ENCODE data around the gene ASH1L.
"Not testable (repeated sequence)": the region's sequence is repeated elsewhere in the genome, so short reads cannot be mapped to it uniquely, and the experiment has no call there.

ASH1L gene

GRCh38 chr1:155352631-155353030 lies 210.0 kb downstream of the ASH1L start:
- TF ChIP-seq Cebpa-rat (IDR thresholded peaks at IDR 0.05) = no peak
- no peak overlapping the region for H3K4me3 ChIP-seq
- H4K20me1 ChIP-seq = no peaks in the 10 kb centered on the region
- no peaks in the 10 kb centered on the region for H3K9me3 ChIP-seq
- H3K27me3 ChIP-seq = no peaks in the 10 kb centered on the region
- no peaks in the 10 kb centered on the region for H3K4me1 ChIP-seq
- H3K4me2 ChIP-seq = no peak overlapping the region
- peaks cover 98% of the 10 kb centered on the region for H3K36me3 ChIP-seq
- H3K9ac ChIP-seq = no peak overlapping the region
- no peak overlapping the region for H3K27ac ChIP-seq

GRCh38 chr1:155342842-155343241 lies 219.8 kb downstream of the ASH1L start:
- Histone ChIP-seq H4K20me1 (no peaks in the 10 kb centered on the region), H3K36me3 (peaks cover 100% of the 10 kb centered on the region), H3K9me3 (no peaks in the 10 kb centered on the region)

GRCh38 chr1:155339515-155340097 lies 223.0 kb downstream of the ASH1L start:
- Histone ChIP-seq H3K4me3 (no peak overlapping the region), H3K27me3 (no peaks in the 10 kb centered on the region), H3K9me3 (no peaks in the 10 kb centered on the region), H3K4me1 (no peaks in the 10 kb centered on the region), H3K4me2 (no peak overlapping the region), H3K9ac (no peak overlapping the region), H3K27ac (no peak overlapping the region), H4K20me1 (no peaks in the 10 kb centered on the region; the same call in 1 of the 2 replicates), H3K36me3 (peaks cover 96% of the 10 kb centered on the region)
- no peak for TF ChIP-seq Cebpa-rat (IDR thresholded peaks at IDR 0.05)

More at GRCh38 chr1:155342842-155343241, 219.8 kb downstream of the ASH1L start:
- no peak overlapping the region for H3K27ac ChIP-seq
- no peaks in the 10 kb centered on the region for H3K27me3 ChIP-seq
- no peak for TF ChIP-seq Cebpa-rat (IDR thresholded peaks at IDR 0.05)
- H3K4me2 ChIP-seq = no peak overlapping the region
- no peak overlapping the region for H3K4me3 ChIP-seq
- H3K4me1 ChIP-seq = no peaks in the 10 kb centered on the region
- no peak overlapping the region for H3K9ac ChIP-seq

- TF ChIP-seq Cebpa-rat (IDR thresholded peaks at IDR 0.05) = no peak
- Histone ChIP-seq H4K20me1 (peaks cover 5% of the 10 kb centered on the region; the same call in 1 of the 2 replicates), H3K4me3 (no peak overlapping the region), H3K9ac (no peak overlapping the region), H3K4me2 (no peak overlapping the region), H3K36me3 (peaks cover 93% of the 10 kb centered on the region), H3K9me3 (no peaks in the 10 kb centered on the region), H3K4me1 (no peaks in the 10 kb centered on the region), H3K27ac (no peak overlapping the region), H3K27me3 (no peaks in the 10 kb centered on the region)
Measured at GRCh38 chr1:155334962-155335361, 227.6 kb downstream of the ASH1L start.

- Histone ChIP-seq H3K9me3 (no peaks in the 10 kb centered on the region), H3K9ac (no peak overlapping the region), H3K27me3 (no peaks in the 10 kb centered on the region), H4K20me1 (peaks cover 33% of the 10 kb centered on the region), H3K4me3 (no peak overlapping the region), H3K36me3 (peaks cover 80% of the 10 kb centered on the region), H3K4me1 (peaks cover 29% of the 10 kb centered on the region), H3K27ac (no peak overlapping the region), H3K4me2 (no peak overlapping the region)
- no peak for TF ChIP-seq Cebpa-rat (IDR thresholded peaks at IDR 0.05)
Measured at GRCh38 chr1:155329980-155330598, 232.5 kb downstream of the ASH1L start.

GRCh38 chr1:155328856-155329255 lies 233.7 kb downstream of the ASH1L start:
- H3K36me3 ChIP-seq = peaks cover 68% of the 10 kb centered on the region
- H3K4me2 ChIP-seq, H3K27me3 ChIP-seq: not testable (repeated sequence)

GRCh38 chr1:155327981-155328380 lies 234.6 kb downstream of the ASH1L start:
- no peaks in the 10 kb centered on the region for H3K27me3 ChIP-seq
- H3K9me3 ChIP-seq = no peaks in the 10 kb centered on the region
- no peak for TF ChIP-seq Cebpa-rat (IDR thresholded peaks at IDR 0.05)
- no peak overlapping the region for H3K4me3 ChIP-seq
- H4K20me1 ChIP-seq = peaks cover 34% of the 10 kb centered on the region
- peaks cover 60% of the 10 kb centered on the region for H3K36me3 ChIP-seq
- H3K4me2 ChIP-seq = no peak overlapping the region
- peaks cover 32% of the 10 kb centered on the region for H3K4me1 ChIP-seq
- no peak overlapping the region for H3K27ac ChIP-seq
- H3K9ac ChIP-seq = peak overlapping the region; percentile 15; the same call in 1 of the 2 replicates

More at GRCh38 chr1:155328856-155329255, 233.7 kb downstream of the ASH1L start:
- Histone ChIP-seq H3K4me1 (peaks cover 32% of the 10 kb centered on the region), H4K20me1 (peaks cover 34% of the 10 kb centered on the region)
- H3K9ac ChIP-seq, H3K9me3 ChIP-seq, H3K4me3 ChIP-seq, H3K27ac ChIP-seq: not testable (repeated sequence)

GRCh38 chr1:155326631-155327037 lies 236.0 kb downstream of the ASH1L start:
- TF ChIP-seq Cebpa-rat (IDR thresholded peaks at IDR 0.05) = no peak
- Histone ChIP-seq H3K4me1 (peaks cover 42% of the 10 kb centered on the region), H3K36me3 (peaks cover 49% of the 10 kb centered on the region), H3K27ac (peak overlapping the region; percentile 18; the same call in 1 of the 2 replicates), H3K4me3 (no peak overlapping the region), H3K4me2 (peak overlapping the region; percentile 94), H3K9ac (peak overlapping the region; percentile 7; the same call in 1 of the 2 replicates), H3K27me3 (no peaks in the 10 kb centered on the region), H3K9me3 (no peaks in the 10 kb centered on the region), H4K20me1 (peaks cover 42% of the 10 kb centered on the region)

- peak overlapping the region; percentile 94 for H3K4me2 ChIP-seq
- H3K27me3 ChIP-seq = no peaks in the 10 kb centered on the region
- H3K4me1 ChIP-seq = peaks cover 47% of the 10 kb centered on the region
- H3K36me3 ChIP-seq = peaks cover 43% of the 10 kb centered on the region
- no peaks in the 10 kb centered on the region for H3K9me3 ChIP-seq
- TF ChIP-seq Cebpa-rat (IDR thresholded peaks at IDR 0.05) = no peak
- H3K9ac ChIP-seq = peak overlapping the region; percentile 7
- H4K20me1 ChIP-seq = peaks cover 44% of the 10 kb centered on the region
- H3K27ac ChIP-seq = no peak overlapping the region
- H3K4me3 ChIP-seq = no peak overlapping the region
Measured at GRCh38 chr1:155326020-155326526, 236.5 kb downstream of the ASH1L start.

GRCh38 chr1:155325603-155325893 lies 237.1 kb downstream of the ASH1L start:
- TF ChIP-seq Cebpa-rat (IDR thresholded peaks at IDR 0.05) = no peak
- H3K9me3 ChIP-seq = no peaks in the 10 kb centered on the region
- H4K20me1 ChIP-seq = peaks cover 48% of the 10 kb centered on the region
- no peak overlapping the region for H3K27ac ChIP-seq
- peaks cover 39% of the 10 kb centered on the region for H3K36me3 ChIP-seq
- H3K9ac ChIP-seq = peak overlapping the region; percentile 78; the same call in 1 of the 2 replicates
- H3K4me3 ChIP-seq = peak overlapping the region; percentile 86
- peak overlapping the region; percentile 94 for H3K4me2 ChIP-seq
- H3K27me3 ChIP-seq = no peaks in the 10 kb centered on the region
- peaks cover 53% of the 10 kb centered on the region for H3K4me1 ChIP-seq

Measured in BLaER1 (cell line).